Karpas-422 (cell line): ENCODE measurements around the gene SUPT3H. TPM values are rescaled to one million over a fixed set of nuclear protein-coding genes. Genes with fewer than 3 reads are reported as not detected.

Experiments
- DNase-seq: peaks from one replicate; pipeline ENCODE4 v3.0.0-alpha.2; 2015
- H2AFZ ChIP-seq: fragments of 200-600 bp; sonication (generic); 2 replicates; pipeline ENCODE4 v1.6.1; 2014; ENCODE audit warnings: antibody characterized with exemption, low read length, mixed read lengths
- H3K27ac ChIP-seq: fragments of 200-600 bp; sonication (generic); 2 replicates; pipeline ENCODE4 v1.5.1; 2014; ENCODE audit warnings: mild to moderate bottlenecking, low read length, moderate library complexity
- H3K27me3 ChIP-seq: fragments of 200-600 bp; sonication (generic); 2 replicates; pipeline ENCODE4 v1.6.1; 2014; ENCODE audit warnings: low read length, mixed read lengths
- H3K36me3 ChIP-seq: fragments of 200-600 bp; sonication (generic); 2 replicates; pipeline ENCODE4 v1.6.1; 2014; ENCODE audit warnings: low read length, mixed read lengths; ENCODE audit not compliant: insufficient read depth
- H3K4me1 ChIP-seq: fragments of 200-600 bp; sonication (generic); 2 replicates; pipeline ENCODE4 v1.6.1; 2014; ENCODE audit warnings: mild to moderate bottlenecking, low read length, mixed read lengths
- H3K4me2 ChIP-seq: fragments of 200-600 bp; sonication (generic); 2 replicates; pipeline ENCODE4 v1.6.1; 2014; ENCODE audit warnings: low read length, low read depth, mild to moderate bottlenecking; ENCODE audit not compliant: poor library complexity, severe bottlenecking
- H3K4me3 ChIP-seq: fragments of 200-600 bp; sonication (generic); 2 replicates; pipeline ENCODE4 v1.5.1; 2014; ENCODE audit warnings: mild to moderate bottlenecking, antibody characterized with exemption, low read length, mixed read lengths
- H3K79me2 ChIP-seq: fragments of 200-600 bp; sonication (generic); 2 replicates; pipeline ENCODE4 v1.6.1; 2014; ENCODE audit warnings: mild to moderate bottlenecking, low read length, mixed read lengths
- H3K9ac ChIP-seq: fragments of 200-600 bp; sonication (generic); 2 replicates; pipeline ENCODE4 v1.6.0; 2014; ENCODE audit warnings: low read length
- H3K9me2 ChIP-seq: fragments of 200-600 bp; sonication (generic), shearing (Covaris generic); replicated peaks from 2 replicates; pipeline ENCODE4 v1.6.0; 2014; ENCODE audit warnings: mild to moderate bottlenecking, low read length, moderate library complexity; ENCODE audit not compliant: insufficient read depth
- H3K9me3 ChIP-seq: fragments of 300-700, 200-600 bp; sonication (generic); 2 replicates; pipeline ENCODE4 v1.6.1; 2014; ENCODE audit warnings: low read length, mixed read lengths
- H4K20me1 ChIP-seq: fragments of 200-600 bp; sonication (generic); 2 replicates; pipeline ENCODE4 v1.6.1; 2014; ENCODE audit warnings: mild to moderate bottlenecking, antibody characterized with exemption, low read length, low read depth; ENCODE audit not compliant: insufficient read depth
- total RNA-seq: library from RNA; depleted of rRNA; stranded (reverse); fragments of >200 nt; shearing (Covaris generic); gene quantifications from 2 replicates; pipeline ENCODE4 v1.2.3, GENCODE V29; 2014; ENCODE audit warnings: low replicate concordance

SUPT3H gene
- total RNA-seq, 1 experiment from 2014 or later = 2.6 TPM

DNA sequence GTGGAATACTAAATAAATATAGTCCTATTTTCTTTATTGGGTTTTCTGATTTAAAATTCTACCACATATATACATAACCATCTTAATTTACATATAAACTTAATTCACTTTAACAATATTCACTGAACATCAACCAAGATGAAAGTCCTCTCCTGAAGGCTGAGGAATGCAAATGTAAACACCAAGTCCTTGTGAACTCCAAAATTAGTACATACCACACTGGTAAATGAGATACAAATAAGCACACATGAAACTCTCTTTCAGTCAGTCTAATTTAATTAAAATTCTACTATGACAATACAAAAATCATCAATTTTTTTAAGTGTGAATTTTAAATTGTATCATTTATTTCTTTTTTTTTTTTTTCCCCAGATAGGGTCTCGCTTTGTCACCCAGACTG is 254.7 kb downstream of the SUPT3H start:
- Histone ChIP-seq H4K20me1 (no peaks in the 10 kb centered on the region), H3K4me3 (no peak overlapping the region), H3K36me3 (no peaks in the 10 kb centered on the region), H3K79me2 (no peaks in the 10 kb centered on the region), H3K27ac (no peak overlapping the region), H3K4me1 (no peaks in the 10 kb centered on the region), H3K4me2 (no peak overlapping the region), H3K9ac (no peak overlapping the region), H3K9me3 (no peaks in the 10 kb centered on the region), H3K9me2 (no peaks in the 10 kb centered on the region), H2AFZ (no peak overlapping the region), H3K27me3 (no peaks in the 10 kb centered on the region)
- DNase-seq = no peak

DNA sequence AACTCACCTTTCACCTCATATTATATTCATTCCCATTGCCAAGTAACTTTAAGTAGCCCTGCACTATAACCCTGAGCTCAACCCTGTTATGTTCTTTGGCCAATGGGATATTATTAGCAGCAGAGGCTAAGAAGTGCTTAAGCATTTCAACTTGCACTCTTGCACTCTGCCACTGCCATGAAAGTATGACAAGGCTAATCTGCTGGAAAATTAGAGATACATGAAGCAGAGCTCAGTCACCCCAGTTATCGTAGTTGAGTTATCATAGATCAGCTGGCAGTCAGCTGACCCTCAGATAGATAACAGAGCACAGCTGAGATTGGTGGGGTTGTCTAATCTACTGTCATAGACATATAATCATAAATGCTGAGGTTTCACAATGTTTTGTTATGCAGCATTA is 259.0 kb downstream of the SUPT3H start:
- 0 out of 2 replicates have a peak, but pooled peaks cover 2% of the 10 kb centered on the region for H4K20me1 ChIP-seq
- H3K36me3 ChIP-seq = no peaks in the 10 kb centered on the region
- H3K27me3 ChIP-seq = no peaks in the 10 kb centered on the region
- no peak overlapping the region for H2AFZ ChIP-seq
- no peak for DNase-seq
- no peak overlapping the region for H3K4me3 ChIP-seq
- no peaks in the 10 kb centered on the region for H3K9me3 ChIP-seq
- H3K4me1 ChIP-seq = no peaks in the 10 kb centered on the region
- H3K79me2 ChIP-seq = no peaks in the 10 kb centered on the region
- H3K9ac ChIP-seq = no peak overlapping the region
- no peaks in the 10 kb centered on the region for H3K9me2 ChIP-seq
- no peak overlapping the region for H3K27ac ChIP-seq
- no peak overlapping the region for H3K4me2 ChIP-seq

DNA sequence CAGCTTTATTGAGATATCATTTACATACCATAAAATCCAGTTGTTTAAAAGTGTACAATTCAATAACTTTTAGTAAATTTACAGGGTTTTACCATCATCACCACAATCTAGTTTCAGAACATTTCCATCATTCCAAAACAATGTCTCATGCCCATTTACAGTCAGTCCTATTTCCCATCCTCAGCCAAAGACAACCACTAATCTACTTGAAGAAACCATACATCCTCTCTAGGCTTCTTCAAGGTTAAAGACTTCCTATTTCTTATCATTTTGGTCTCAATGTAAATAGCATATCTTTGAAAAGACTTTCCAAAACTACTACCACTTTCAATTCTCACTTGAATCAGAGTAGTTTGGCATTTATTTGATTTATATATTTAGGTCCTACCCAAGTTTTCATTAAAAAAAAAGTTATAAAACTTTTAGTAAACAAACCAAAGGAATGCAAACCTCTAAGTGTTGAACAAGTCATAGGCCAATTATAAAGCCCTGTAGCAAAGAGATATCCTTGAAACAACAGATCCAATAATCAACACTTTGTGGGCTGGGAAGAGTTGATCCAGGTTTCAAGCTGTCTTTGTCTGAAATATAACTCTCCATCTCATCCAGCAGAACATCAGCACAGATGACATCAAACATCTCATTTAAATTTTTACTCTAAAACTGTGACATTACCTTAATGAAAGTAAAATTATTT is 260.9 kb downstream of the SUPT3H start:
- Histone ChIP-seq H3K27me3 (no peaks in the 10 kb centered on the region), H3K9me2 (no peaks in the 10 kb centered on the region), H3K4me3 (no peak overlapping the region), H3K9ac (no peak overlapping the region), H3K79me2 (no peaks in the 10 kb centered on the region), H4K20me1 (0 out of 2 replicates have a peak, but pooled peaks cover 2% of the 10 kb centered on the region), H3K27ac (no peak overlapping the region), H3K4me1 (no peaks in the 10 kb centered on the region), H3K4me2 (no peak overlapping the region), H2AFZ (no peak overlapping the region), H3K9me3 (no peaks in the 10 kb centered on the region), H3K36me3 (no peaks in the 10 kb centered on the region)
- no peak for DNase-seq

DNA sequence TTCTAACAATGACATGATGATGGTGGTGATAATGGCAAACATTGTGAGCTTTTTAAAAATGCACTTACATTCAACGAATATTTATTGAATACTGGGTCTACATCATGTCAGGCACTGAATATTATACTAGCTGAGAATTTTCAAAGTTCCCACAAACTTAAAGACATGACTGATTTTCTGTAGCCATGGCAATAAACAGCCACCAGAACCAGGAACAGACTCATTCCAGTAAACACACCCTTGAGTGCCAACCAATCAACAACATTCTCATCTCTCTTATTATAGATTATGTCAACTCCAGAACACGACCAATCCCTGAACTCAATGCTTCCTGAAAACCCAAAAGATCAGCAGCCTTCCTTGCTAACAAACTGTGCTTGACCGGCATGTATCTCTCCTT is 262.0 kb downstream of the SUPT3H start:
- 0 out of 2 replicates have a peak, but pooled peaks cover 2% of the 10 kb centered on the region for H4K20me1 ChIP-seq
- no peak overlapping the region for H3K27ac ChIP-seq
- no peak overlapping the region for H3K4me2 ChIP-seq
- peak; percentile 37 for DNase-seq
- no peaks in the 10 kb centered on the region for H3K4me1 ChIP-seq
- no peaks in the 10 kb centered on the region for H3K79me2 ChIP-seq
- H3K36me3 ChIP-seq = no peaks in the 10 kb centered on the region
- H3K27me3 ChIP-seq = no peaks in the 10 kb centered on the region
- H3K9ac ChIP-seq = no peak overlapping the region
- H3K9me2 ChIP-seq = no peaks in the 10 kb centered on the region
- no peak overlapping the region for H3K4me3 ChIP-seq
- no peak overlapping the region for H2AFZ ChIP-seq
- no peaks in the 10 kb centered on the region for H3K9me3 ChIP-seq

DNA sequence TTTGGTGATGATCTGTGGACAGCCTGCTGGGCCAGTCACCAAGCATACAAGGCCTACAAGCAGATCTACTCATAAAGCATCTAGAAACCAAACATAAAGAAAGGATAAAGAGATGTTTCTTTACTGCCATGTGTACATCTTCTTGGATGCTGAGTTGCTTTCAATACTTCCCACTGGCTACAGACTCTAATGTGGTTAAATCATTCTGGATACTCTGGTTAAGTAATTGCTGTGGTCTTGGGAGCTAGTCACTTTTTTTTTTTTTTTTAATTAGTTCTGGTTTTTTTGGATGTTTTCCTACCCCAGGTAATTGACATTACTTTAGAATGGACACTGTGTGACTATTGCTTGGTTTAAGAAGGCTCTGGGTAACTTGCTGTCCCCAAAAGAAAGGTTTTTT is 265.0 kb downstream of the SUPT3H start:
- no peaks in the 10 kb centered on the region for H3K9me3 ChIP-seq
- H3K4me1 ChIP-seq = no peaks in the 10 kb centered on the region
- no peaks in the 10 kb centered on the region for H3K36me3 ChIP-seq
- no peak overlapping the region for H3K4me2 ChIP-seq
- H4K20me1 ChIP-seq = 0 out of 2 replicates have a peak, but pooled peaks cover 2% of the 10 kb centered on the region
- H3K27ac ChIP-seq = no peak overlapping the region
- no peak overlapping the region for H2AFZ ChIP-seq
- H3K27me3 ChIP-seq = no peaks in the 10 kb centered on the region
- no peaks in the 10 kb centered on the region for H3K79me2 ChIP-seq
- no peaks in the 10 kb centered on the region for H3K9me2 ChIP-seq
- no peak overlapping the region for H3K9ac ChIP-seq
- DNase-seq = no peak
- H3K4me3 ChIP-seq = no peak overlapping the region

DNA sequence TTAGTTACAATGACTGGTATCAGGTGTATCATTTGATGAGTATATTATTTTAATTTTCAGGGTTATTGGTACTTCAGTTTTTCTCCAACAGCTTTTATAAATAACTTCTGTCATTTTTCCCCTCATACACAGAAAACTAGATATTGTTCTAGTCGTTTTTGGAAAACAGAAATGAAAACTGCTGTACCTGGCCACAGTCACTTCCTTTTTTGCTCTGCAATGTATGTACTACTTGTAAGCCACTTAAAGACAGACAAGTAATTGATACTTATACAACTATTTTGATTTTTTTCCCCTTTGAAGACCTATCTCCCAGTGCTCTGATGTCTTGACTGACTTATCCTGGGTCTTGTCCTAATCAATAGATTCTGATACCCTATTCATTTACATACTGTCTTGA is 268.2 kb downstream of the SUPT3H start:
- H3K79me2 ChIP-seq = no peaks in the 10 kb centered on the region
- DNase-seq = no peak
- H4K20me1 ChIP-seq = 0 out of 2 replicates have a peak, but pooled peaks cover 6% of the 10 kb centered on the region

DNA sequence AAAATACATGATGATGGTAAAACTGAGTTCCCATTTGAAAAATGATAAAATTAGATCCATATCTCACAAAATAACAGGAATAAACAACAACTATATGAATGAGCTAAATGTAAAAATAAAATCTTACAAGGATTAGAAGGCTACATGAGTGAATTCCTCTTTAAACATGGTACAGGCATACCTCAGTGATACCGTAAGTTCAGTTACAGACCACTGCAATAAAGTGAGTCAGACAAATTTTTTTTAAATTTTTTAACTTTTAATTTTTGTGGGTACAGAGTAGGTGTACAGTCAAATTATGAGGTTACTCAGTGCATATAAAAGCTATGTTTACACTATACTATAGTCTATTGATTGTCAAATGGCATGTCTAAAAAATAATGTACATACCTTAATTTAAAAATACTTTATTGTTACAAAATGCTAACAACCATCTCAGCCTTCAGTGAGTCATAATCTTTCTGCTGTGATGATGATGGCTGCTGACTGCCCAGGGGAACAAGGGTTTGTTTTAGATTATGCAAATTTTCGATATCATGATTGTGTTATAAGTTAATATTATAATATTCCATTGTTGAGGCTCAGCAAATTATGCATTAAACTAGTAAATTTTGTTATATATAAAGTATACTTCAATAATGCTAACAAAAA is 272.4 kb downstream of the SUPT3H start:
- Histone ChIP-seq H2AFZ (no peak overlapping the region), H4K20me1 (0 out of 2 replicates have a peak, but pooled peaks cover 6% of the 10 kb centered on the region), H3K4me1 (no peaks in the 10 kb centered on the region), H3K4me3 (no peak overlapping the region), H3K27me3 (no peaks in the 10 kb centered on the region), H3K4me2 (no peak overlapping the region), H3K9ac (no peak overlapping the region), H3K27ac (no peak overlapping the region), H3K9me2 (no peaks in the 10 kb centered on the region), H3K9me3 (no peaks in the 10 kb centered on the region), H3K36me3 (no peaks in the 10 kb centered on the region), H3K79me2 (no peaks in the 10 kb centered on the region)
- DNase-seq = peak; percentile 15

More for the DNA sequence above, 268.2 kb downstream of the SUPT3H start:
- H3K4me2 ChIP-seq = no peak overlapping the region
- no peak overlapping the region for H3K4me3 ChIP-seq
- no peaks in the 10 kb centered on the region for H3K9me2 ChIP-seq
- H3K9me3 ChIP-seq = no peaks in the 10 kb centered on the region
- H3K36me3 ChIP-seq = no peaks in the 10 kb centered on the region
- H3K27me3 ChIP-seq = no peaks in the 10 kb centered on the region
- no peaks in the 10 kb centered on the region for H3K4me1 ChIP-seq
- no peak overlapping the region for H3K27ac ChIP-seq
- H3K9ac ChIP-seq = no peak overlapping the region
- no peak overlapping the region for H2AFZ ChIP-seq

DNA sequence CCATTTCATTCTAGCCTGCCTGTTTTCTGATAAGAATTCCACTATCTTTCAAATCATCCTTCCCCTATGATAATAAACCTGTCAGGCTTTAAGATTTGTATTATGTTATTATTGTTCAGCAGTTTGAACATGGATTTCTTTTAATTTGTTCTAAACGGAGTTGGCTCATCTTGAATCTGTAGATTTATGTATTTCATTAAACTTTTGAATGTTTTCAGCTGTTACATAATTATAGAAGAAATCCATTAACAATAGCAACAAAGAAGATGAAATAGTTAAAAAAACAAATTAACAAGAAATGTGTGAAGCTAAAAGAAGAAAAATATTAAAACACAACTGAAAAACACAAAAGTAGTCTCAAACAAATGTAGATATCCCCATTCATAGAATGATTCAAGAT is 273.3 kb downstream of the SUPT3H start:
- Histone ChIP-seq H4K20me1 (0 out of 2 replicates have a peak, but pooled peaks cover 6% of the 10 kb centered on the region), H3K9me2 (no peaks in the 10 kb centered on the region), H2AFZ (no peak overlapping the region), H3K27me3 (no peaks in the 10 kb centered on the region), H3K4me3 (no peak overlapping the region), H3K36me3 (no peaks in the 10 kb centered on the region), H3K4me2 (no peak overlapping the region), H3K4me1 (no peaks in the 10 kb centered on the region), H3K27ac (no peak overlapping the region), H3K9me3 (no peaks in the 10 kb centered on the region), H3K79me2 (no peaks in the 10 kb centered on the region), H3K9ac (no peak overlapping the region)
- DNase-seq = no peak
